GM12872 (cell line): ENCODE measurements around the gene ISG15.

Experiments used
- TF ChIP-seq, protein P1 (sequence below): IDR thresholded peaks from 3 replicates; pipeline ENCODE4 v1.5.1; 2011; ENCODE audit warnings: low read depth, mild to moderate bottlenecking, low read length, moderate library complexity; ENCODE audit not compliant: insufficient read depth

Gene ISG15

DNA sequence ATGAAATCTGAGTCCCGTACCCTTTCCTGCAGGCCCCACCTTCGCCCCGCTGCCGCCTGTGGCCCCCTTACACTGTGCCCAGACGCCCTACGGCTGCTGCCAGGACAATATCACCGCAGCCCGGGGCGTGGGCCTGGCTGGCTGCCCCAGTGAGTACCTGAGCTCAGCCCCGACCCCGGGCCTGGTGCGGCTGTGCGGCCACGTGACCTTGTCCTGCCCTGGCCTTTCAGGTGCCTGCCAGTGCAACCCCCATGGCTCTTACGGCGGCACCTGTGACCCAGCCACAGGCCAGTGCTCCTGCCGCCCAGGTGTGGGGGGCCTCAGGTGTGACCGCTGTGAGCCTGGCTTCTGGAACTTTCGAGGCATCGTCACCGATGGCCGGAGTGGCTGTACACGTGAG lies 31.8 kb downstream of the ISG15 start:
- TF ChIP-seq, protein P1, sequence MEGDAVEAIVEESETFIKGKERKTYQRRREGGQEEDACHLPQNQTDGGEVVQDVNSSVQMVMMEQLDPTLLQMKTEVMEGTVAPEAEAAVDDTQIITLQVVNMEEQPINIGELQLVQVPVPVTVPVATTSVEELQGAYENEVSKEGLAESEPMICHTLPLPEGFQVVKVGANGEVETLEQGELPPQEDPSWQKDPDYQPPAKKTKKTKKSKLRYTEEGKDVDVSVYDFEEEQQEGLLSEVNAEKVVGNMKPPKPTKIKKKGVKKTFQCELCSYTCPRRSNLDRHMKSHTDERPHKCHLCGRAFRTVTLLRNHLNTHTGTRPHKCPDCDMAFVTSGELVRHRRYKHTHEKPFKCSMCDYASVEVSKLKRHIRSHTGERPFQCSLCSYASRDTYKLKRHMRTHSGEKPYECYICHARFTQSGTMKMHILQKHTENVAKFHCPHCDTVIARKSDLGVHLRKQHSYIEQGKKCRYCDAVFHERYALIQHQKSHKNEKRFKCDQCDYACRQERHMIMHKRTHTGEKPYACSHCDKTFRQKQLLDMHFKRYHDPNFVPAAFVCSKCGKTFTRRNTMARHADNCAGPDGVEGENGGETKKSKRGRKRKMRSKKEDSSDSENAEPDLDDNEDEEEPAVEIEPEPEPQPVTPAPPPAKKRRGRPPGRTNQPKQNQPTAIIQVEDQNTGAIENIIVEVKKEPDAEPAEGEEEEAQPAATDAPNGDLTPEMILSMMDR, result no peak

DNA sequence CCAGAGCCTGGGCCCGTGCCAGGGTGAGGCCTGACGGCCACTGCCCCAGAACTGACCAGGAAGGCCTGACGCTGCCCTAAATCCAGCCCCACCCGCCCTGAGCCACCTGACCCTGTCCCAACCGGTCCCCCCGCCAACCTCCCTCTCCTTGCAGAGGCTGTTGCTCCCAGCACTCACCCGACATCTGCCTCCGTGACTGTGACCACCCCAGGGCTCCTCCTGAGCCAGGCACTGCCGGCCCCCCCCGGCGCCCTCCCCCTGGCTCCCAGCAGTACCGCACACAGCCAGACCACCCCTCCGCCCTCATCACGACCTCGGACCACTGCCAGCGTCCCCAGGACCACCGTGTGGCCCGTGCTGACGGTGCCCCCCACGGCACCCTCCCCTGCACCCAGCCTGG lies 32.9 kb downstream of the ISG15 start:
- TF ChIP-seq, protein P1, result no peak

DNA sequence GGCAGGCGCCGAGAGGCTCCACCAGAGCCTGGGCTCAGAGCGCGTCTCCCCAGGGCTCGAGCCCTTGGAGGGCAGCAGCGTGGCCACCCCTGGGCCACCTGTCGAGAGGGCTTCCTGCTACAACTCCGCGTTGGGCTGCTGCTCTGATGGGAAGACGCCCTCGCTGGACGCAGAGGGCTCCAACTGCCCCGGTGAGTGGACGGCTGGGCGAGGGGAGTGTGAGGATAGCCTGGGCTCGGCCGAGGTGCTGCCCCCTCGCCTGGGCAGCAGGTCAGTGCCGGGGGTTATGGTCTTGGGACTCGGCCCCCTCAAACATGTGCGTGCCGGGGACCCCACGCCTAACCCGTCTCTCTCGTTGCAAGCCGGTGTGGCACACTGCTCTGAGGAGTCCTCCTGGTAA lies 33.5 kb downstream of the ISG15 start:
- TF ChIP-seq, protein P1, result no peak

DNA sequence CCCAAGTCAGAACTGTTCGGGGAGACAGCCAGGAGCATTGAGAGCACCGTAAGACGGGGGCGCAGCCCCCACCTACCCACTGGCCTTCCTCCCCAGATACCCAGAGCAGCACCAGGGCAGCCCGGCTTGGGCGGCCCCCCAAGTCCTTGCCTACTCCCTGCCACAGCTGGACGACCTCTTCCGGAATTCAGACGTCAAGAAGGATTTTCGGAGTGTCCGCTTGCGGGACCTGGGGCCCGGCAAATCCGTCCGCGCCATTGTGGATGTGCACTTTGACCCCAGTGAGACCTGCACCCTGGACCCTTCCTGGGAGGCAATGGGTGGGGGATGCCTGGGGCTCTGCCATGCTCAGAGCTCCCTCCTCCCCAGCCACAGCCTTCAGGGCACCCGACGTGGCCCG lies 34.1 kb downstream of the ISG15 start:
- TF ChIP-seq, protein P1, result no peak

DNA sequence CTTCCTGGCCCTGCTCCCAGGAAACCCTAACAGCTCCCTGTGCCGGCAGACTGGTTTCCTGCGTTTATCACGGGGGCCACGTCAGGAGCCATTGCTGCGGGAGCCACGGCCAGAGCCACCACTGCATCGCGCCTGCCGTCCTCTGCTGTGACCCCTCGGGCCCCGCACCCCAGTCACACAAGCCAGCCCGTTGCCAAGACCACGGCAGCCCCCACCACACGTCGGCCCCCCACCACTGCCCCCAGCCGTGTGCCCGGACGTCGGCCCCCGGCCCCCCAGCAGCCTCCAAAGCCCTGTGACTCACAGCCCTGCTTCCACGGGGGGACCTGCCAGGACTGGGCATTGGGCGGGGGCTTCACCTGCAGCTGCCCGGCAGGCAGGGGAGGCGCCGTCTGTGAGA lies 34.7 kb downstream of the ISG15 start:
- TF ChIP-seq, protein P1, result no peak

DNA sequence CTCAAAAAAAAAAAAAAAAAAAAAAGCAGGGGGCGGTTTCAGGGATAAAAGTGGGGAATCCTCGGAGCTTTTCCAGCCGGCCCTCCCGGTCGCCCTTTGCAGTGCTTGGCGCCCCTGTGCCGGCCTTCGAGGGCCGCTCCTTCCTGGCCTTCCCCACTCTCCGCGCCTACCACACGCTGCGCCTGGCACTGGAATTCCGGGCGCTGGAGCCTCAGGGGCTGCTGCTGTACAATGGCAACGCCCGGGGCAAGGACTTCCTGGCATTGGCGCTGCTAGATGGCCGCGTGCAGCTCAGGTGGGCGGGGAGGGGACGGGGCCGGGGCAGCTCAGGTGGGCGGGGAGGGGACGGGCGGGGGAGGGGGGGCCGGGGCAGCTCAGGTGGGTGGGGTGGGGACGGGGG lies 35.5 kb downstream of the ISG15 start:
- TF ChIP-seq, protein P1, result no peak

DNA sequence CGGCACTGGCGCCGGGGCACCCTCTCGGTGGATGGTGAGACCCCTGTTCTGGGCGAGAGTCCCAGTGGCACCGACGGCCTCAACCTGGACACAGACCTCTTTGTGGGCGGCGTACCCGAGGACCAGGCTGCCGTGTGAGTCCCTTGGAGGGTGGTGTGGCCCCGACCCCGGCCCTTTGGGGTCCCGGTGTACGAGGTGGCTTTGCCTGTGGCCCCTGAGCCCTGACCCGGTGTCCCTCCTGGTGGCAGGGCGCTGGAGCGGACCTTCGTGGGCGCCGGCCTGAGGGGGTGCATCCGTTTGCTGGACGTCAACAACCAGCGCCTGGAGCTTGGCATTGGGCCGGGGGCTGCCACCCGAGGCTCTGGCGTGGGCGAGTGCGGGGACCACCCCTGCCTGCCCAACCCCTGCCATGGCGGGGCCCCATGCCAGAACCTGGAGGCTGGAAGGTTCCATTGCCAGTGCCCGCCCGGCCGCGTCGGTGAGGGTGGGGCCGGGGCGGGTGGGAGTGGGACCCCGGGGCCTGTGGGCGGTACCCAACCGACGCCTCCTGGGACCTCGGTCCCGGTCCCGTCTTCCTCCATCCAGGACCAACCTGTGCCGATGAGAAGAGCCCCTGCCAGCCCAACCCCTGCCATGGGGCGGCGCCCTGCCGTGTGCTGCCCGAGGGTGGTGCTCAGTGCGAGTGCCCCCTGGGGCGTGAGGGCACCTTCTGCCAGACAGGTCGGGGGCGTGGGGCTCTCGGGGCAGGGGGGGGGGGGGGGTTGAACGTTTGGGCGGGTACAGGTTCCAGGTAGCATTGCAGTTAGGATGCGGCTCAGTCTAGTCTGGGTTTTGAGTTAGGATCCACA lies 36.2 kb downstream of the ISG15 start:
- TF ChIP-seq, protein P1, result no peak
